ENCODE data around the gene RBL2.
"Not testable (repeated sequence)": the region's sequence is repeated elsewhere in the genome, so short reads cannot be mapped to it uniquely, and the experiment has no call there.

Gene RBL2

GRCh38 chr16:53537626-53538025 lies 103.4 kb downstream of the RBL2 start:
- DNase-seq (ENCODE audit: low spot score), result no peak
- Histone ChIP-seq H3K4me3 (ENCODE audit: severe bottlenecking) (no peak overlapping the region), H3K4me1 (ENCODE audit: insufficient read depth, poor library complexity, severe bottlenecking) (no peaks in the 10 kb centered on the region), H3K9me3 (ENCODE audit: severe bottlenecking) (no peaks in the 10 kb centered on the region), H3K36me3 (ENCODE audit: low read depth) (no peaks in the 10 kb centered on the region), H3K27ac (ENCODE audit: poor library complexity, severe bottlenecking) (no peak overlapping the region), H3K27me3 (ENCODE audit: insufficient read depth, poor library complexity, severe bottlenecking) (no peaks in the 10 kb centered on the region)
- TF ChIP-seq CTCF (IDR thresholded peaks at IDR 0.05; ENCODE audit: poor library complexity, severe bottlenecking), result no peak
- ATAC-seq (ENCODE audit: low read depth), result no peak

GRCh38 chr16:53539346-53539745 lies 105.1 kb downstream of the RBL2 start:
- not testable (repeated sequence) for H3K4me1 ChIP-seq (ENCODE audit: insufficient read depth, poor library complexity, severe bottlenecking); H3K27ac ChIP-seq (ENCODE audit: poor library complexity, severe bottlenecking); H3K9me3 ChIP-seq (ENCODE audit: severe bottlenecking); DNase-seq (ENCODE audit: low spot score); H3K27me3 ChIP-seq (ENCODE audit: insufficient read depth, poor library complexity, severe bottlenecking); H3K36me3 ChIP-seq (ENCODE audit: low read depth); H3K4me3 ChIP-seq (ENCODE audit: severe bottlenecking); ATAC-seq (ENCODE audit: low read depth)

GRCh38 chr16:53539759-53540718 lies 105.8 kb downstream of the RBL2 start:
- peaks cover 11% of the 10 kb centered on the region for H3K27me3 ChIP-seq (ENCODE audit: insufficient read depth, poor library complexity, severe bottlenecking)
- ATAC-seq (ENCODE audit: low read depth); H3K27ac ChIP-seq (ENCODE audit: poor library complexity, severe bottlenecking); DNase-seq (ENCODE audit: low spot score); H3K4me3 ChIP-seq (ENCODE audit: severe bottlenecking); H3K9me3 ChIP-seq (ENCODE audit: severe bottlenecking); H3K36me3 ChIP-seq (ENCODE audit: low read depth); H3K4me1 ChIP-seq (ENCODE audit: insufficient read depth, poor library complexity, severe bottlenecking): not testable (repeated sequence)
